NCI-H1417 treated with DMSO at 0.1 percent for 48 hours (cell line): ENCODE data around the gene GALNT10.

Experiments
- DNase-seq: peaks from one replicate; lab custom pipeline; 2025; lab: John Stamatoyannopoulos, UW

GALNT10 gene

GRCh38 chr5:154267516-154267915, 77.0 kb downstream of the GALNT10 start:
- DNase-seq = no peak

- DNase-seq = no peak
These were observed 77.5 kb downstream of the GALNT10 start for GRCh38 chr5:154268073-154268472.

GRCh38 chr5:154269414-154269813, 78.9 kb downstream of the GALNT10 start:
- DNase-seq = no peak

- no peak for DNase-seq
These were observed 80.9 kb downstream of the GALNT10 start for GRCh38 chr5:154271466-154271865.

- DNase-seq = no peak
These were observed 81.5 kb downstream of the GALNT10 start for GRCh38 chr5:154271936-154272514.

- DNase-seq = no peak
These were observed 82.6 kb downstream of the GALNT10 start for GRCh38 chr5:154273028-154273617.

GRCh38 chr5:154273963-154274827, 83.7 kb downstream of the GALNT10 start:
- DNase-seq = no peak

- no peak for DNase-seq
These were observed 84.3 kb downstream of the GALNT10 start for GRCh38 chr5:154274828-154275185.

GRCh38 chr5:154275566-154275965, 85.0 kb downstream of the GALNT10 start:
- DNase-seq = no peak

GRCh38 chr5:154276261-154276972, 85.9 kb downstream of the GALNT10 start:
- no peak for DNase-seq

GRCh38 chr5:154276973-154277331, 86.4 kb downstream of the GALNT10 start:
- DNase-seq = no peak

- no peak for DNase-seq
These were observed 87.0 kb downstream of the GALNT10 start for GRCh38 chr5:154277499-154277898.

GRCh38 chr5:154278186-154278585, 87.7 kb downstream of the GALNT10 start:
- DNase-seq = no peak

- no peak for DNase-seq
These were observed 88.4 kb downstream of the GALNT10 start for GRCh38 chr5:154278908-154279307.

- no peak for DNase-seq
These were observed 93.9 kb downstream of the GALNT10 start for GRCh38 chr5:154284433-154284832.

- no peak for DNase-seq
These were observed 95.3 kb downstream of the GALNT10 start for GRCh38 chr5:154285661-154286408.

GRCh38 chr5:154286557-154286956, 96.0 kb downstream of the GALNT10 start:
- DNase-seq = no peak

- no peak for DNase-seq
These were observed 96.6 kb downstream of the GALNT10 start for GRCh38 chr5:154287136-154287535.

- no peak for DNase-seq
These were observed 97.6 kb downstream of the GALNT10 start for GRCh38 chr5:154288145-154288544.

- no peak for DNase-seq
These were observed 101.4 kb downstream of the GALNT10 start for GRCh38 chr5:154291917-154292316.

GRCh38 chr5:154293219-154293618, 102.7 kb downstream of the GALNT10 start:
- DNase-seq = no peak

- DNase-seq = no peak
These were observed 105.0 kb downstream of the GALNT10 start for GRCh38 chr5:154295551-154295950.
